Breast epithelium (tissue), 3 donors: ENCODE measurements around the gene CPED1.
"Not testable (repeated sequence)": the region's sequence is repeated elsewhere in the genome, so short reads cannot be mapped to it uniquely, and the experiment has no call there.

Source experiments
- POLR2AphosphoS5 ChIP-seq, 3 donors: sonication (generic); formaldehyde crosslinking; IDR thresholded peaks; one replicate each; pipeline ENCODE4 v1.6.1; 2017; ENCODE audit warnings: antibody characterized with exemption in 3 of 3
- TF ChIP-seq, protein P1 (sequence below), 3 donors: fragments of 450-650 bp; IDR thresholded peaks; one replicate each; pipeline ENCODE4 v1.5.1; 2016 to 2017; ENCODE audit warnings: antibody characterized with exemption in 3 of 3, mild to moderate bottlenecking in 3 of 3, moderate library complexity in 3 of 3

DNA sequence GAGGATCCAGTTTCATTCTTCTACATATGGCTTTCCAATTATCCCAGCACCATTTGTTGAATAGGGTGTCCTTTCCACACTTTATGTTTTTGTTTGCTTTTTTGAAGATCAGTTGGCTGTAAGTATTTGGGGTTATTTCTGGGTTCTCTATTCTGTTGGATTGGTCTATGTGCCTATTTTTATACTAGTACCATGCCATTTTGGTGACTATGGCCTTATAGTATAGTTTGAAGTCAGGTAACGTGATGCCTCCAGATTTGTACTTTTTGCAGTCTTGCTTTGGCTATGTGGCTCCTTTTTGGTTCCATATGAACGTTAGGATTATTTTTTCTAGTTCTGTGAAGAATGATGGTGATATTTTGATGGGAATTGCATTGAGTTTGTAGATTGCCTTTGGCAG lies 48.8 kb downstream of the CPED1 start:
- TF ChIP-seq, protein P1, sequence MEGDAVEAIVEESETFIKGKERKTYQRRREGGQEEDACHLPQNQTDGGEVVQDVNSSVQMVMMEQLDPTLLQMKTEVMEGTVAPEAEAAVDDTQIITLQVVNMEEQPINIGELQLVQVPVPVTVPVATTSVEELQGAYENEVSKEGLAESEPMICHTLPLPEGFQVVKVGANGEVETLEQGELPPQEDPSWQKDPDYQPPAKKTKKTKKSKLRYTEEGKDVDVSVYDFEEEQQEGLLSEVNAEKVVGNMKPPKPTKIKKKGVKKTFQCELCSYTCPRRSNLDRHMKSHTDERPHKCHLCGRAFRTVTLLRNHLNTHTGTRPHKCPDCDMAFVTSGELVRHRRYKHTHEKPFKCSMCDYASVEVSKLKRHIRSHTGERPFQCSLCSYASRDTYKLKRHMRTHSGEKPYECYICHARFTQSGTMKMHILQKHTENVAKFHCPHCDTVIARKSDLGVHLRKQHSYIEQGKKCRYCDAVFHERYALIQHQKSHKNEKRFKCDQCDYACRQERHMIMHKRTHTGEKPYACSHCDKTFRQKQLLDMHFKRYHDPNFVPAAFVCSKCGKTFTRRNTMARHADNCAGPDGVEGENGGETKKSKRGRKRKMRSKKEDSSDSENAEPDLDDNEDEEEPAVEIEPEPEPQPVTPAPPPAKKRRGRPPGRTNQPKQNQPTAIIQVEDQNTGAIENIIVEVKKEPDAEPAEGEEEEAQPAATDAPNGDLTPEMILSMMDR (IDR thresholded peaks at IDR 0.05): not testable (repeated sequence)
- not testable (repeated sequence) for TF ChIP-seq POLR2AphosphoS5 (IDR thresholded peaks at IDR 0.05)
